Omental fat pad (tissue), 4 donors: ENCODE data around the gene PCCA. TPM values are rescaled to one million over a fixed set of nuclear protein-coding genes. Genes with fewer than 3 reads are reported as not detected.

Source experiments
- ATAC-seq: fragments of 150-250 bp; one replicate; pipeline ENCODE4 v1.9.1; 2016; ENCODE audit warnings: mild to moderate bottlenecking, moderate library complexity; ENCODE audit not compliant: low FRiP score
- DNase-seq: peaks from one replicate; pipeline ENCODE4 v3.0.0-alpha.2; 2019; ENCODE audit warnings: low spot score
- total RNA-seq, 4 donors: library from RNA; depleted of rRNA; stranded (reverse); fragments of >200 nt; gene quantifications; one replicate each; pipeline ENCODE4 v1.1.0, GENCODE V29; 2016
- TF ChIP-seq, protein P1 (sequence below), 3 donors: fragments of 450-650 bp; IDR thresholded peaks; one replicate each; pipeline ENCODE4 v1.5.1; 2016 to 2017; ENCODE audit warnings: antibody characterized with exemption in 3 of 3, mild to moderate bottlenecking in 3 of 3, moderate library complexity in 2 of 3

PCCA gene
- total RNA-seq, 4 donors from 2014 or later: 27.5 to 61.6 (median 49.2) TPM

GRCh38 chr13:100464006-100464405, 375.1 kb downstream of the PCCA start:
- no peak for ATAC-seq
- TF ChIP-seq, protein P1, sequence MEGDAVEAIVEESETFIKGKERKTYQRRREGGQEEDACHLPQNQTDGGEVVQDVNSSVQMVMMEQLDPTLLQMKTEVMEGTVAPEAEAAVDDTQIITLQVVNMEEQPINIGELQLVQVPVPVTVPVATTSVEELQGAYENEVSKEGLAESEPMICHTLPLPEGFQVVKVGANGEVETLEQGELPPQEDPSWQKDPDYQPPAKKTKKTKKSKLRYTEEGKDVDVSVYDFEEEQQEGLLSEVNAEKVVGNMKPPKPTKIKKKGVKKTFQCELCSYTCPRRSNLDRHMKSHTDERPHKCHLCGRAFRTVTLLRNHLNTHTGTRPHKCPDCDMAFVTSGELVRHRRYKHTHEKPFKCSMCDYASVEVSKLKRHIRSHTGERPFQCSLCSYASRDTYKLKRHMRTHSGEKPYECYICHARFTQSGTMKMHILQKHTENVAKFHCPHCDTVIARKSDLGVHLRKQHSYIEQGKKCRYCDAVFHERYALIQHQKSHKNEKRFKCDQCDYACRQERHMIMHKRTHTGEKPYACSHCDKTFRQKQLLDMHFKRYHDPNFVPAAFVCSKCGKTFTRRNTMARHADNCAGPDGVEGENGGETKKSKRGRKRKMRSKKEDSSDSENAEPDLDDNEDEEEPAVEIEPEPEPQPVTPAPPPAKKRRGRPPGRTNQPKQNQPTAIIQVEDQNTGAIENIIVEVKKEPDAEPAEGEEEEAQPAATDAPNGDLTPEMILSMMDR (IDR thresholded peaks at IDR 0.05): no peak
- DNase-seq: no peak

- no peak for ATAC-seq
- DNase-seq: no peak
- TF ChIP-seq, protein P1 (IDR thresholded peaks at IDR 0.05): no peak
Measured at GRCh38 chr13:100465558-100465957, 376.7 kb downstream of the PCCA start.

DNA sequence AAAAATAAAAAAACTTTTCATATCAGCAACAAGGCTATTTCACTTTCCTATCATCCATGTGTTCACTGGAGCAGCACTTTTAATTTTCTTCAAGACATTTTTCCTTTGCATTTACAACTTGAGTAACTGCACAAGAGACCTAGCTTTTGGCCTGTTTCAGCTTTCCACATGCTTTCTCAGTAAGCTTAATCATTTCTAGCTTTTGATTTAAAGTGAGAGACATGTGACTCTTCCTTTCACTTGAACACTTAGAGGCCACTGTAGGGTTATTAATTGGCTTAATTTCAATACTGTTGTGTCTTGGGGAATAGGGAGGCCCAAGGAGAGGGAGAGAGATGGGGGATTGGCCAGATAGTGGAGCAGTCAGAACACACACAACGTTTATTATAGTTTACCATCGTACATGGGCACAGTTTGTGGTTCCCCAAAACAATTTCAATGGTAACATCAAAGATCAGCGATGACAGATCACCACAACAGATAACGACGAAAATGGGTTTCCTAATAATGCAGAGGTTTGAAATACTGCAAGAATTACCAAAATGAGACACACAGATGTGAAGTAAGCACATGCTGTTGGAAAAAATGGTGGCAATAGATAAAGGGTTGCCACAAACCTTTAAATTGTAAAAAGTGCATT, 382.1 kb downstream of the PCCA start:
- no peak for DNase-seq
- no peak for ATAC-seq
- TF ChIP-seq, protein P1 (IDR thresholded peaks at IDR 0.05): no peak

GRCh38 chr13:100473087-100473486, 384.2 kb downstream of the PCCA start:
- ATAC-seq: no peak
- DNase-seq: no peak
- TF ChIP-seq, protein P1 (IDR thresholded peaks at IDR 0.05): no peak

- no peak for ATAC-seq
- TF ChIP-seq, protein P1 (IDR thresholded peaks at IDR 0.05): no peak
- DNase-seq: no peak
Measured at GRCh38 chr13:100473501-100474044, 384.7 kb downstream of the PCCA start.

DNA sequence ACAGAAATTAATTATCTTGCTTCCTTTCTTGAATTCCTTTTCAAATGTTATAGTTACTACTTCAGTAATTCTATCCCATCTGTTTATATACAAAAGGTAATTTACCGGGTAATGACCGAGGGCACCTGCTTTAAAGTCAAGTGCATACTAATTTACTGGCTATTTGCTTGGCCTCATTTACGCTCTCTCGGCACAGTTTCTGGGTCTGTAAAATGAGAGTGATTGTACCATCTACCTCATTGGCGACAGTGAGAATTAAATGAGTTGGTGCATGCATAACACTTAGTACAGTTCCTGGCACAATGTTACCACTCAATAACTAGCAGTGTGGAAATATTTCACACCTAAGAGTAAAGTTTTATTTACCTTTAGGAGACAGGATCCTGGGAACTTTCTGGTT, 388.1 kb downstream of the PCCA start:
- DNase-seq: no peak
- ATAC-seq: no peak
- TF ChIP-seq, protein P1 (IDR thresholded peaks at IDR 0.05): no peak
